Ammon's horn (tissue), 1 donor: ENCODE data around the gene C1R.
"Not testable (repeated sequence)": the region's sequence is repeated elsewhere in the genome, so short reads cannot be mapped to it uniquely, and the experiment has no call there.

Experiments
- DNase-seq: peaks from one replicate; pipeline ENCODE4 v3.0.0-alpha.2; 2016; ENCODE audit warnings: low spot score

Gene C1R

GRCh38 chr12:7068240-7068993 is 23.8 kb downstream of the C1R start:
- DNase-seq: peak; percentile 52

GRCh38 chr12:7067096-7067495 is 25.1 kb downstream of the C1R start:
- no peak for DNase-seq

GRCh38 chr12:7066596-7066995 is 25.6 kb downstream of the C1R start:
- no peak for DNase-seq

- no peak for DNase-seq
Measured at GRCh38 chr12:7065073-7065623, 27.1 kb downstream of the C1R start.

GRCh38 chr12:7064516-7064915 is 27.7 kb downstream of the C1R start:
- DNase-seq: no peak

GRCh38 chr12:7061596-7061995 is 30.6 kb downstream of the C1R start:
- DNase-seq: no peak

GRCh38 chr12:7061138-7061537 is 31.1 kb downstream of the C1R start:
- no peak for DNase-seq

GRCh38 chr12:7060353-7060954 is 31.8 kb downstream of the C1R start, which contains the start of gene C1S:
Gene C1S (plus strand): TSS chr12:7060718. CDS start chr12:7061913, 1,195 bp downstream.
- DNase-seq: peak; percentile 58

- DNase-seq: no peak
Measured at GRCh38 chr12:7059780-7060179, 32.5 kb downstream of the C1R start.

- DNase-seq: no peak
Measured at GRCh38 chr12:7058850-7059395, 33.3 kb downstream of the C1R start.

- DNase-seq: no peak
Measured at GRCh38 chr12:7058163-7058845, 33.9 kb downstream of the C1R start.

- DNase-seq: not testable (repeated sequence)
Measured at GRCh38 chr12:7055736-7056135, 36.5 kb downstream of the C1R start.

- no peak for DNase-seq
Measured at GRCh38 chr12:7054925-7055324, 37.3 kb downstream of the C1R start.

GRCh38 chr12:7049973-7050372 is 42.3 kb downstream of the C1R start:
- not testable (repeated sequence) for DNase-seq

- not testable (repeated sequence) for DNase-seq
Measured at GRCh38 chr12:7049445-7049951, 42.7 kb downstream of the C1R start.

- DNase-seq: no peak
Measured at GRCh38 chr12:7047306-7047705, 44.9 kb downstream of the C1R start.

- DNase-seq: no peak
Measured at GRCh38 chr12:7046383-7047105, 45.7 kb downstream of the C1R start.

- no peak for DNase-seq
Measured at GRCh38 chr12:7045913-7046312, 46.3 kb downstream of the C1R start.

GRCh38 chr12:7042842-7043241 is 49.4 kb downstream of the C1R start:
- no peak for DNase-seq

GRCh38 chr12:7039403-7039802 is 52.8 kb downstream of the C1R start:
- DNase-seq: no peak

GRCh38 chr12:7038591-7038990 is 53.7 kb downstream of the C1R start:
- no peak for DNase-seq

GRCh38 chr12:7037411-7037810 is 54.8 kb downstream of the C1R start:
- DNase-seq: not testable (repeated sequence)
